ENCODE results near the gene TMX1. TPM values are rescaled to one million over a fixed set of nuclear protein-coding genes. Genes with fewer than 3 reads are reported as not detected.

Gene TMX1
- total and polyA plus RNA-seq, 2 of the 8 experiments (the other 6 are each of a cell fraction or from before 2014, with no cell fraction given), result 26.6 to 84.0 TPM

DNA sequence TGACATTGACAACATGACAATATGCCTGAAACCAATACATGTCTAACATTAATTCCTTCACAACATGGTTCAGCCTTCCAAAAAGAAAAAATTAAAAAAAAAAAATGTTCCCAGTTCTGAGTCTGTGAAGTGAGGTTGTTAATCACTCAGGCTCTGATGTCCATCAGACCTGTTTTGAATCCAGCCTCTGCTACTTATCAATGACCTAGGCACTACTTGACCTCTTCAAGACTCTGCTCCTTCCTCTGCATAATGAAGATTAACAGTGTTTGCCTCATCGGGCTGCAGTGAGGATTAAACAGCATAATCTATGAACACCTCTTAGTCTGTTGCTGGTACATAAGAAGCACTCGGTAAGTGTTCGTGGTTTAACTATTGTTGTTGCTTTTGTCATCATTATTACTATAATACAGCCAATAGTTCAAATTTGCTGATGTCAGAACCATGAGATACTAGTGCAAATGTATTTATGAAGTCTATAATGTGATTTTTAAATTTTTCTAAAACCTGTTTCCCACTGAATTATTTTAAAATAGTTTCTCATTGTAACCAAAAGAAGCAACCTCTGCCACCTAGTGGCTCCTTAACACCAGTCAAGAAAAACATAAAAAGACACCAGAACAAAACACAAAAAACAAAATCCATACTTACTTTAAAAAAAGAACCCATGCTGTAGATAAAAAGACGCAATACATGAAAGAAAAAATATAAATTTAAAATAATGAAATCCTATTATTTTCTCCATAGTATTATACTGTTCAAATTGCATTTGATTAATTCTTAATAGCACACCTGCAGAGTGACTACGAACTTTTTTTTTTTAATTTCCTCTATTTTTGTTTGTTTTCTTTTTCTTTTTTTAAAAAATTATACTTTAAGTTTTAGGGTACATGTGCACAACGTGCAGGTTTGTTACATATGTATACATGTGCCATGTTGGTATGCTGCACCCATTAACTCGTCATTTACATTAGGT, 20.3 kb upstream of the TMX1 start:
- peak; percentile 13 for FAIRE-seq
- peak; percentile 53 to 64 for TF ChIP-seq RAD21 (IDR thresholded peaks at IDR 0.05 in 1 of 2, conservative IDR thresholded peaks at IDR 0.05 in 1 of 2; ENCODE audit: low read depth in 2 of 2, low read length in 2 of 2)
- TF ChIP-seq POLR2A (IDR thresholded peaks at IDR 0.05; ENCODE audit: control extremely low read depth in 1 of 2, low read depth in 2 of 2, low read length in 2 of 2), result no peak
- no peak for TF ChIP-seq RNF2 (IDR thresholded peaks at IDR 0.05; ENCODE audit: borderline replicate concordance, low read depth, low read length, missing control alignments, poor library complexity, severe bottlenecking)
- TF ChIP-seq, protein P1, sequence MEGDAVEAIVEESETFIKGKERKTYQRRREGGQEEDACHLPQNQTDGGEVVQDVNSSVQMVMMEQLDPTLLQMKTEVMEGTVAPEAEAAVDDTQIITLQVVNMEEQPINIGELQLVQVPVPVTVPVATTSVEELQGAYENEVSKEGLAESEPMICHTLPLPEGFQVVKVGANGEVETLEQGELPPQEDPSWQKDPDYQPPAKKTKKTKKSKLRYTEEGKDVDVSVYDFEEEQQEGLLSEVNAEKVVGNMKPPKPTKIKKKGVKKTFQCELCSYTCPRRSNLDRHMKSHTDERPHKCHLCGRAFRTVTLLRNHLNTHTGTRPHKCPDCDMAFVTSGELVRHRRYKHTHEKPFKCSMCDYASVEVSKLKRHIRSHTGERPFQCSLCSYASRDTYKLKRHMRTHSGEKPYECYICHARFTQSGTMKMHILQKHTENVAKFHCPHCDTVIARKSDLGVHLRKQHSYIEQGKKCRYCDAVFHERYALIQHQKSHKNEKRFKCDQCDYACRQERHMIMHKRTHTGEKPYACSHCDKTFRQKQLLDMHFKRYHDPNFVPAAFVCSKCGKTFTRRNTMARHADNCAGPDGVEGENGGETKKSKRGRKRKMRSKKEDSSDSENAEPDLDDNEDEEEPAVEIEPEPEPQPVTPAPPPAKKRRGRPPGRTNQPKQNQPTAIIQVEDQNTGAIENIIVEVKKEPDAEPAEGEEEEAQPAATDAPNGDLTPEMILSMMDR (IDR thresholded peaks at IDR 0.05; ENCODE audit: control extremely low read depth in 1 of 3, insufficient read depth in 1 of 3, low read depth in 1 of 3, low read length in 3 of 3), result peak in 2 of 3 experiments; percentile 31 to 43; a peak in 2 of 4 replicates
- TF ChIP-seq HDAC6 (IDR thresholded peaks at IDR 0.05; ENCODE audit: low read depth, low read length), result no peak
- TF ChIP-seq NANOG (IDR thresholded peaks at IDR 0.05; ENCODE audit: insufficient read depth, low read depth, low read length, poor library complexity, severe bottlenecking), result no peak
- TF ChIP-seq, protein P2, sequence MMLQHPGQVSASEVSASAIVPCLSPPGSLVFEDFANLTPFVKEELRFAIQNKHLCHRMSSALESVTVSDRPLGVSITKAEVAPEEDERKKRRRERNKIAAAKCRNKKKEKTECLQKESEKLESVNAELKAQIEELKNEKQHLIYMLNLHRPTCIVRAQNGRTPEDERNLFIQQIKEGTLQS (IDR thresholded peaks at IDR 0.05; ENCODE audit: insufficient read depth, low read depth, low read length), result no peak

More for the DNA sequence above, 20.3 kb upstream of the TMX1 start:
- H3K36me3 ChIP-seq (ENCODE audit: control insufficient read depth in 2 of 4, insufficient read depth in 4 of 4, low read length in 3 of 4), result no peaks in the 10 kb centered on the region
- H3K4me1 ChIP-seq (replicated peaks in 1 of 4; ENCODE audit: control insufficient read depth in 3 of 4, insufficient read depth in 4 of 4, low read length in 3 of 4), result no peaks in the 10 kb centered on the region
- H3K18ac ChIP-seq (ENCODE audit: extremely low read depth, low read length), result no peak overlapping the region
- H3K56ac ChIP-seq (replicated peaks; ENCODE audit: insufficient read length, low read depth, low read length), result no peak overlapping the region
- H2AK5ac ChIP-seq (ENCODE audit: low read depth, low read length), result no peak overlapping the region
- no peak overlapping the region for H4K91ac ChIP-seq (replicated peaks; ENCODE audit: insufficient read length, low read length)
- H3K4ac ChIP-seq (replicated peaks; ENCODE audit: insufficient read length, low read depth, low read length), result no peak overlapping the region
- no peak overlapping the region for H2BK15ac ChIP-seq (ENCODE audit: low read length)
- CTCF ChIA-PET (ENCODE audit: partially characterized antibody), result interaction anchor here (0.5 to 3.3 kb wide), 19 partner anchors 10 to 1544 kb away, joined by 3 to 18 read pairs (median 5); no protein-coding TSS in a partner anchor
- H3K23ac ChIP-seq (ENCODE audit: insufficient read length), result no peak overlapping the region
- no peak overlapping the region for H2BK12ac ChIP-seq (ENCODE audit: low read depth, low read length)
- no peak overlapping the region for H3K4me2 ChIP-seq (ENCODE audit: insufficient read depth in 1 of 2, low read depth in 2 of 2, low read length in 2 of 2)
- no peak overlapping the region for H3K9ac ChIP-seq (replicated peaks in 1 of 4; ENCODE audit: extremely low read depth in 1 of 4, low read depth in 3 of 4, low read length in 3 of 4)
- H3K4me3 ChIP-seq (ENCODE audit: extremely low read depth in 1 of 4, insufficient read depth in 2 of 4, low read depth in 3 of 4, low read length in 4 of 4), result no peak overlapping the region
- H3K23me2 ChIP-seq (ENCODE audit: low read depth, low read length), result no peaks in the 10 kb centered on the region
- H2BK5ac ChIP-seq (ENCODE audit: low read depth, low read length), result no peak overlapping the region
- H3K27me3 ChIP-seq (replicated peaks in 1 of 4; ENCODE audit: control insufficient read depth in 3 of 4, extremely low read depth in 1 of 4, insufficient read depth in 3 of 4, low read length in 3 of 4), result no peaks in the 10 kb centered on the region
- H3K9me3 ChIP-seq (ENCODE audit: insufficient read depth in 2 of 2, low read depth in 1 of 2, low read length in 1 of 2), result peaks cover 8 to 10% of the 10 kb centered on the region in 2 experiments; a peak in 3 of 4 replicates
- H4K5ac ChIP-seq (ENCODE audit: insufficient read length, low read depth, low read length), result no peak overlapping the region
- H3K14ac ChIP-seq (ENCODE audit: insufficient read length), result no peak overlapping the region
- no peaks in the 10 kb centered on the region for H4K20me1 ChIP-seq (replicated peaks in 1 of 2; ENCODE audit: control insufficient read depth in 1 of 2, insufficient read depth in 2 of 2, low read length in 2 of 2)
- no peak for DNase-seq (ENCODE audit: low read depth in 1 of 2, low spot score in 2 of 2)
- H2BK20ac ChIP-seq (ENCODE audit: low read length), result no peak overlapping the region
- H3K79me2 ChIP-seq (ENCODE audit: control insufficient read depth in 1 of 2, insufficient read depth in 2 of 2, low read length in 2 of 2), result no peaks in the 10 kb centered on the region
- POLR2A ChIA-PET (ENCODE audit: partially characterized antibody), result no interaction called here
- no peak overlapping the region for H4K8ac ChIP-seq (ENCODE audit: extremely low read depth, insufficient read depth, low read length)
- H3K27ac ChIP-seq (ENCODE audit: low read depth, low read length), result no peak overlapping the region
- no peaks in the 10 kb centered on the region for H3K79me1 ChIP-seq (ENCODE audit: low read depth, low read length)
- WGBS, 2 experiments (ENCODE audit: extremely low coverage in 1 of 2, insufficient coverage in 1 of 2, insufficient read length in 1 of 2, insufficient replicate concordance in 2 of 2, low coverage in 1 of 2, low lambda C conversion rate in 2 of 2, missing lambda C conversion rate in 1 of 2), result 71% methylated on average over 6 of the region's 7 CpGs; no CpG with 5 or more reads in 1 of the 2 experiments
- H2BK120ac ChIP-seq (replicated peaks; ENCODE audit: low read depth, low read length), result no peak overlapping the region
- H2AFZ ChIP-seq (ENCODE audit: low read length), result 0 out of 2 replicates have a peak overlapping the region, but pooled peaks have one; percentile 58

Measured in H1 (cell line).